ENCODE measurements around the gene ALOX12. TPM values are rescaled to one million over a fixed set of nuclear protein-coding genes. Genes with fewer than 3 reads are reported as not detected.
"Not testable (repeated sequence)": the region's sequence is repeated elsewhere in the genome, so short reads cannot be mapped to it uniquely, and the experiment has no call there.

ALOX12 gene
- total and polyA plus RNA-seq, 12 donors = 0.16 to 0.39 (median 0.23) TPM; not detected in 9

GRCh38 chr17:7046725-7047397, 51.0 kb downstream of the ALOX12 start:
- peak overlapping the region in 3 of 5 donors; percentile 58 to 75 (median 68) for H3K27ac ChIP-seq
- peaks cover 11 to 34% of the 10 kb centered on the region in 2 donors for H3K4me1 ChIP-seq (replicated peaks in 1 of 2)
- H3K36me3 ChIP-seq (replicated peaks in 1 of 2); intact Hi-C loops (cut with DNase I); H3K9me3 ChIP-seq (replicated peaks in 1 of 3): not testable (repeated sequence)
- DNase-seq = peak; percentile 44 to 80 (median 75)
- 4 to 5% (median 4%) methylated on average over 24 to 26 of the region's 26 CpGs for WGBS, 4 donors
- peak in 1 of 2 donors; percentile 25 for TF ChIP-seq POLR2A (IDR thresholded peaks at IDR 0.05)
- H3K4me3 ChIP-seq = peak overlapping the region in 2 of 4 donors; percentile 8 to 40
- peaks cover 18% of the 10 kb centered on the region for H3K27me3 ChIP-seq

- no peaks in the 10 kb centered on the region for H3K9me3 ChIP-seq (replicated peaks in 1 of 3)
- intact Hi-C loops (cut with DNase I) = no loop called here
- H3K27ac ChIP-seq = peak overlapping the region in 2 of 5 donors; percentile 68 to 75
- TF ChIP-seq POLR2A (IDR thresholded peaks at IDR 0.05) (no peak), CTCF (IDR thresholded peaks at IDR 0.05) (no peak)
- 71 to 79% (median 74%) methylated on average over 6 of the region's 6 CpGs for WGBS, 4 donors
- no peak overlapping the region for H3K4me3 ChIP-seq
- H3K36me3 ChIP-seq (replicated peaks in 1 of 2) = no peaks in the 10 kb centered on the region
- peaks cover 13% of the 10 kb centered on the region for H3K27me3 ChIP-seq
- H3K4me1 ChIP-seq (replicated peaks in 1 of 2) = peaks cover 11 to 34% of the 10 kb centered on the region in 2 donors
- DNase-seq = no peak
Measured at GRCh38 chr17:7047566-7047965, 51.7 kb downstream of the ALOX12 start.

- intact Hi-C loops (cut with DNase I) = no loop called here
- H3K27me3 ChIP-seq = peaks cover 1% of the 10 kb centered on the region
- no peak for DNase-seq
Measured at GRCh38 chr17:7048968-7049367, 53.1 kb downstream of the ALOX12 start.

GRCh38 chr17:7050583-7050982, 54.7 kb downstream of the ALOX12 start:
- intact Hi-C loops (cut with DNase I) = loop anchor here (5.0 to 10.0 kb wide), 2 partner anchors 87 to 244 kb away; partner anchors contain the start of gene YBX2 (in 1 of the 2)

More at GRCh38 chr17:7048968-7049367, 53.1 kb downstream of the ALOX12 start:
- no peak overlapping the region for H3K4me3 ChIP-seq
- no peak for TF ChIP-seq POLR2A (IDR thresholded peaks at IDR 0.05)
- TF ChIP-seq CTCF (IDR thresholded peaks at IDR 0.05) = no peak
- H3K4me1 ChIP-seq (replicated peaks in 1 of 2) = peaks cover 5 to 20% of the 10 kb centered on the region in 2 donors
- no peaks in the 10 kb centered on the region for H3K36me3 ChIP-seq (replicated peaks in 1 of 2)
- H3K9me3 ChIP-seq (replicated peaks in 1 of 3) = no peaks in the 10 kb centered on the region
- 73 to 82% (median 78%) methylated on average over 5 to 6 of the region's 6 CpGs for WGBS, 4 donors
- H3K27ac ChIP-seq = no peak overlapping the region

GRCh38 chr17:7056386-7056785, 60.5 kb downstream of the ALOX12 start:
- no peak overlapping the region for H3K4me3 ChIP-seq
- TF ChIP-seq CTCF (IDR thresholded peaks at IDR 0.05) (no peak), POLR2A (IDR thresholded peaks at IDR 0.05) (no peak)
- intact Hi-C loops (cut with DNase I) = loop anchor here in 1 of 2 donors (10.0 kb wide), 1 partner anchor 238 kb away; the partner anchor contains the start of gene YBX2
- H3K27ac ChIP-seq = no peak overlapping the region
- 84 to 94% (median 89%) methylated on average over 4 of the region's 4 CpGs for WGBS, 4 donors
- no peaks in the 10 kb centered on the region for H3K36me3 ChIP-seq (replicated peaks in 1 of 2)
- H3K27me3 ChIP-seq = no peaks in the 10 kb centered on the region
- no peaks in the 10 kb centered on the region for H3K9me3 ChIP-seq (replicated peaks in 1 of 3)
- no peak for DNase-seq
- H3K4me1 ChIP-seq (replicated peaks in 1 of 2) = no peaks in the 10 kb centered on the region

More at GRCh38 chr17:7050583-7050982, 54.7 kb downstream of the ALOX12 start:
- WGBS, 4 donors = 74 to 79% (median 74%) methylated on average over 9 of the region's 9 CpGs
- H3K4me1 ChIP-seq (replicated peaks in 1 of 2) = peaks cover 5 to 19% of the 10 kb centered on the region in 2 donors
- H3K36me3 ChIP-seq (replicated peaks in 1 of 2); H3K9me3 ChIP-seq (replicated peaks in 1 of 3); H3K27ac ChIP-seq; H3K27me3 ChIP-seq; H3K4me3 ChIP-seq; DNase-seq: not testable (repeated sequence)
